Activated CD8-positive, alpha-beta T cell treated with anti-CD3 and anti-CD28 coated beads for 36 hours (primary cell): ENCODE results near the gene ELL. TPM values are rescaled to one million over a fixed set of nuclear protein-coding genes. Genes with fewer than 3 reads are reported as not detected.

Experiments
- ATAC-seq: fragments of 200-7000 bp; cut with Tn5 transposase; one replicate; pipeline ENCODE4 v1.10.0; 2021; ENCODE audit warnings: mild to moderate bottlenecking, moderate library complexity
- CTCF ChIA-PET: fragments of 350-600 bp; sonication (Branson Sonifier 250); formaldehyde crosslinking; loops from one replicate; lab custom pipeline; 2021; ENCODE audit warnings: antibody characterized with exemption; lab: Charles Lee
- POLR2A ChIA-PET: fragments of 350-600 bp; sonication (Branson Sonifier 250); formaldehyde crosslinking; loops from one replicate; lab custom pipeline; 2021; ENCODE audit warnings: antibody characterized with exemption; lab: Charles Lee
- DNase-seq: peaks from one replicate; pipeline ENCODE4 v3.0.0-alpha.2; 2020
- H3K27ac Mint-ChIP-seq: one replicate; pipeline ENCODE4 v1.8.0; 2021; ENCODE audit warnings: mild to moderate bottlenecking, mixed read lengths
- H3K27me3 Mint-ChIP-seq: one replicate; pipeline ENCODE4 v1.8.0; 2021; ENCODE audit warnings: mixed read lengths
- H3K36me3 Mint-ChIP-seq: one replicate; pipeline ENCODE4 v1.8.0; 2021; ENCODE audit warnings: low read depth, mixed read lengths
- H3K4me1 Mint-ChIP-seq: one replicate; pipeline ENCODE4 v1.8.0; 2021; ENCODE audit warnings: low read depth, mixed read lengths
- H3K4me3 Mint-ChIP-seq: one replicate; pipeline ENCODE4 v1.8.0; 2021; ENCODE audit warnings: mild to moderate bottlenecking, moderate library complexity, mixed read lengths
- H3K9me3 Mint-ChIP-seq: one replicate; pipeline ENCODE4 v1.8.0; 2021; ENCODE audit warnings: mixed read lengths
- intact Hi-C: fragments of 100-400 bp; cut with micrococcal nuclease; formaldehyde crosslinking; loops from one replicate; pipeline ENCODE4 v1.10.0; 2022
- total RNA-seq, 2 experiments: library from RNA; stranded (reverse); gene quantifications; one replicate each; pipeline ENCODE4 v1.2.3, GENCODE V29; 2021
- TF ChIP-seq, protein P1 (sequence below): fragments of 200-600 bp; IDR thresholded peaks from one replicate; pipeline ENCODE4 v1.8.0; 2022; ENCODE audit warnings: antibody characterized with exemption, mild to moderate bottlenecking

Gene ELL
- total RNA-seq, 2 experiments from 2014 or later, result 20.1 to 21.9 TPM

DNA sequence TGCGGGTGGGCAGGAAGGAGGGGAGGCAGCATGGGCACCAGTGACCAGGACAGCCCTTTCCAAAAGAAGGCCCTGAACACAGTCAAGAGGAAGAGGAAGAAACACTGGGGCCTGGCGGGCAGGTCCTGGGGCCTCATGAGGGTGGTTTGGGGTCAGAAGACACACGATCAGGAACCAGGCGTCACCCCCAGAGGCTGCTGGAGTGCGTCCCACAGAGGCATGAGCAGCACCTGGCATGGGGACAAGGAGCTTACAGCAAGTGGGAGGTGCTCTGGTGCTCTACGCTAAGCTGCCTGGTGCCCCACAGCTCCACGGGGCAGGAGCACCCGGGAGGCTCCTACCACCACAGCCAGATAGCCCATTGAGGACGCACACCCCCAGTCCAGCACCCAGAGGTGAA lies 20.0 kb downstream of the ELL start:
- no peaks in the 10 kb centered on the region for H3K9me3 Mint-ChIP-seq
- CTCF ChIA-PET, result interaction anchor here (1.5 to 11.8 kb wide), 2 partner anchors 17 to 51 kb away, joined by 4 to 97 read pairs; partner anchors contain the start of gene ELL

DNA sequence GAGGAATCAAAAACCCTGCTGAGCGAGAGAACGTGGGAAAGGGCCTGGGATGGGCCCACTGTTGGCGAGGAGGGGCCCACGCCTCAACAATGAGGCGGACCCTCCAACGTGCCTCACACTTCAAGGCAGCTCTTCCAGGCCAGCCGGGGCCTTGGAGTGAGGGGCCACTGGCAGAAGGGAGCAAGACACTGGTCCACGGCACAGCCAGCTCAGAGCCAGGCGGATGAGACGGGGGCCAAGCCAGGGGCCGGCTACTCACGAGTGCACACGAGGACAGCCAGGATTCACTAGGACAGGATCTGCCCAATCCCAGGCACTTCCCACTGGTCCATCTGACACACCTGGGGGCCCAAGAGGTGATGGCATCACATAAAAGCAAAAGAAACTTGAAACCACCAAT lies 20.5 kb downstream of the ELL start:
- TF ChIP-seq, protein P1, sequence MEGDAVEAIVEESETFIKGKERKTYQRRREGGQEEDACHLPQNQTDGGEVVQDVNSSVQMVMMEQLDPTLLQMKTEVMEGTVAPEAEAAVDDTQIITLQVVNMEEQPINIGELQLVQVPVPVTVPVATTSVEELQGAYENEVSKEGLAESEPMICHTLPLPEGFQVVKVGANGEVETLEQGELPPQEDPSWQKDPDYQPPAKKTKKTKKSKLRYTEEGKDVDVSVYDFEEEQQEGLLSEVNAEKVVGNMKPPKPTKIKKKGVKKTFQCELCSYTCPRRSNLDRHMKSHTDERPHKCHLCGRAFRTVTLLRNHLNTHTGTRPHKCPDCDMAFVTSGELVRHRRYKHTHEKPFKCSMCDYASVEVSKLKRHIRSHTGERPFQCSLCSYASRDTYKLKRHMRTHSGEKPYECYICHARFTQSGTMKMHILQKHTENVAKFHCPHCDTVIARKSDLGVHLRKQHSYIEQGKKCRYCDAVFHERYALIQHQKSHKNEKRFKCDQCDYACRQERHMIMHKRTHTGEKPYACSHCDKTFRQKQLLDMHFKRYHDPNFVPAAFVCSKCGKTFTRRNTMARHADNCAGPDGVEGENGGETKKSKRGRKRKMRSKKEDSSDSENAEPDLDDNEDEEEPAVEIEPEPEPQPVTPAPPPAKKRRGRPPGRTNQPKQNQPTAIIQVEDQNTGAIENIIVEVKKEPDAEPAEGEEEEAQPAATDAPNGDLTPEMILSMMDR, result no peak
- intact Hi-C loops, result no loop called here
- Mint-ChIP-seq H3K4me3 (no peak overlapping the region), H3K27me3 (no peaks in the 10 kb centered on the region), H3K36me3 (no peaks in the 10 kb centered on the region), H3K4me1 (peaks cover 86% of the 10 kb centered on the region), H3K9me3 (no peaks in the 10 kb centered on the region), H3K27ac (peak overlapping the region; percentile 51)
- DNase-seq, result no peak
- ATAC-seq, result no peak
- POLR2A ChIA-PET, result interaction anchor here (1.3 kb wide), 1 partner anchor 9 kb away, joined by 3 read pairs; no protein-coding TSS in a partner anchor
- CTCF ChIA-PET, result interaction anchor here (11.8 kb wide), 1 partner anchor 18 kb away, joined by 97 read pairs; the partner anchor contains the start of gene ELL

More for the DNA sequence above, 20.0 kb downstream of the ELL start:
- Mint-ChIP-seq H3K27ac (peak overlapping the region; percentile 23), H3K27me3 (no peaks in the 10 kb centered on the region), H3K4me1 (peaks cover 86% of the 10 kb centered on the region), H3K36me3 (no peaks in the 10 kb centered on the region), H3K4me3 (no peak overlapping the region)
- intact Hi-C loops, result no loop called here
- ATAC-seq (no peak), DNase-seq (no peak)
- TF ChIP-seq, protein P1, result no peak
- POLR2A ChIA-PET, result interaction anchor here (0.6 to 1.6 kb wide), 2 partner anchors 11 to 15 kb away, joined by 3 to 4 read pairs; no protein-coding TSS in a partner anchor

DNA sequence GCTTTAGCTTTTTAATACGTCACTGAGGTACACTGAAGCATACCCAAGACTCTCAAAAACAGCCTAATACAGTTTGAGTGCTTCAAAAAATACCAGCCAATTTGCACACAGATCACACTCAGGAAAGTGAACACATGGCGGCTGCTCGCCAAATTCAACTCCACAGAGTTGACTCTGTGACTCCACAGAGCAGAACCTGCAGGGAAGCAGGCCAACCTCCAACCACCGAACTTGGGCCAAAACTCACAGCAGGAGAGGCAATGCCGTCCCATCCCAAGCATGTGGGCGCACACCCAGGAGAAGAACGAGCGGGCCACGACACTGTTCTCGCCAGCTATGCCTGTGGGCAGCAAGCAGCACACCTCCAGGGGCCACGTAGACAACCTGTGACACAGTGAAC lies 21.1 kb downstream of the ELL start:
- no peaks in the 10 kb centered on the region for H3K9me3 Mint-ChIP-seq
- no peak overlapping the region for H3K4me3 Mint-ChIP-seq
- CTCF ChIA-PET, result interaction anchor here (1.2 kb wide), 2 partner anchors 9 to 19 kb away, joined by 7 to 8 read pairs; no protein-coding TSS in a partner anchor
- no peaks in the 10 kb centered on the region for H3K36me3 Mint-ChIP-seq
- TF ChIP-seq, protein P1, result no peak
- H3K4me1 Mint-ChIP-seq, result peaks cover 86% of the 10 kb centered on the region
- H3K27me3 Mint-ChIP-seq, result no peaks in the 10 kb centered on the region
- peak overlapping the region; percentile 51 for H3K27ac Mint-ChIP-seq
- intact Hi-C loops, result no loop called here
- POLR2A ChIA-PET, result interaction anchor here (1.3 kb wide), 2 partner anchors 8 to 10 kb away, joined by 3 read pairs; no protein-coding TSS in a partner anchor
- no peak for DNase-seq
- no peak for ATAC-seq

DNA sequence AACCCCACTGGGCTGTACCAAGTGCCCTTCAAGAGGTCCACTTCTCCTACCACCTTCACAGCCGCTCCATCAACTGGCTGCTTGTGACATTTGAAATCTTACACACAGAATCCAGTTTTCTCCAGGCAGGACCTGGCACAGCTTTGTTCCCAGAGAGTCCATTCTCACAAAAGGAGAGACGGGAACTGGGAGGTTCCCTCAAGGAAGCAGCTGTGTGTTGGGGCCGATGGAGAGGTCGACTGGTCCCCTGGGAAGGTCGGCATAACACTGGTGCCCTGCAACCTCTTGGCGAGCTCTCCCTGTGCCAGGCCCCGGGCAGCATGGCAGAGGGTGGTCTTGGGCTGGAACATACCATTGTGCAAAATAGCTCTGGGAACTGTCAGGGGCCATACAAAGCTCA lies 21.5 kb downstream of the ELL start:
- intact Hi-C loops, result no loop called here
- peaks cover 86% of the 10 kb centered on the region for H3K4me1 Mint-ChIP-seq
- H3K9me3 Mint-ChIP-seq, result no peaks in the 10 kb centered on the region
- TF ChIP-seq, protein P1, result no peak
- CTCF ChIA-PET, result interaction anchor here (1.2 kb wide), 2 partner anchors 9 to 20 kb away, joined by 7 to 8 read pairs; no protein-coding TSS in a partner anchor
- DNase-seq, result no peak
- POLR2A ChIA-PET, result interaction anchor here (1.3 kb wide), 2 partner anchors 8 to 10 kb away, joined by 3 read pairs; no protein-coding TSS in a partner anchor
- H3K27ac Mint-ChIP-seq, result peak overlapping the region; percentile 38
- no peaks in the 10 kb centered on the region for H3K27me3 Mint-ChIP-seq
- no peak overlapping the region for H3K4me3 Mint-ChIP-seq
- H3K36me3 Mint-ChIP-seq, result no peaks in the 10 kb centered on the region
- no peak for ATAC-seq
